ENCODE data around the gene EPX. TPM values are rescaled to one million over a fixed set of nuclear protein-coding genes. Genes with fewer than 3 reads are reported as not detected.

EPX gene
- polyA plus RNA-seq, 1 donor (not counting 4 experiments of a cell fraction or from before 2014, with no cell fraction given): not detected

DNA sequence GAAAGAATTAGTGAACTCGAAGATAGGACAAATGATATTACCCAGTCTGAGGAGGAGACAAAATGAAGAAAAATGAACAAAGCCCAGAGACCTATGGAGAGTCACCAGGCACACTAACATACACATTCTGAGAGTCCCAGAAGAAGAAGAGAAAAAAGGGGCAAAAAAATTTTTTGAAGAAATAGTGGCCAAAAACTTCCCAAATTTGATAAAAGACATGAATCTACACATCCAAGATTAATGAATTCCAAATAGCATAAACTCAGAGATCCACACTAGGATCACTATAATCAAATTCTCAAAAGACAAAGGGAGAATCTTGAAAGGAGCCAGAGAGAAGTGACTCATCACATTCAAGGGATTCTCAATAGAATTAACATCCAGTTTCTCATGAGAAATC, 47.7 kb upstream of the EPX start:
- Histone ChIP-seq H3K27ac (ENCODE audit: control insufficient read depth, insufficient read depth, low read length) (no peak overlapping the region), H2AFZ (ENCODE audit: control insufficient read depth, low read length) (no peak overlapping the region), H4K20me1 (ENCODE audit: control insufficient read depth, extremely low read depth, insufficient read depth, low read length) (no peaks in the 10 kb centered on the region), H3K4me1 (ENCODE audit: control insufficient read depth, extremely low read depth, insufficient read depth, low read length) (no peaks in the 10 kb centered on the region), H3K4me2 (ENCODE audit: control insufficient read depth, extremely low read depth, insufficient read depth, low read depth, low read length) (no peak overlapping the region), H3K9me3 (ENCODE audit: control insufficient read depth, low read depth, low read length) (no peaks in the 10 kb centered on the region), H3K9ac (ENCODE audit: control insufficient read depth, extremely low read depth, insufficient read depth, low read length) (no peak overlapping the region), H3K9me1 (ENCODE audit: control insufficient read depth, extremely low read depth, insufficient read depth, low read length) (no peaks in the 10 kb centered on the region), H3K79me2 (ENCODE audit: control insufficient read depth, insufficient read depth, low read length) (no peaks in the 10 kb centered on the region), H3K4me3 (ENCODE audit: control insufficient read depth in 2 of 3, extremely low read depth in 1 of 3, insufficient read depth in 2 of 3, low read depth in 1 of 3, low read length in 3 of 3) (no peak overlapping the region), H3K36me3 (ENCODE audit: control insufficient read depth in 2 of 2, extremely low read depth in 1 of 2, insufficient read depth in 2 of 2, low read length in 2 of 2) (no peaks in the 10 kb centered on the region), H3K27me3 (ENCODE audit: control insufficient read depth, extremely low read depth, insufficient read depth, low read length) (peaks cover 12% of the 10 kb centered on the region)
- no peak for TF ChIP-seq EZH2 (IDR thresholded peaks at IDR 0.05; ENCODE audit: low read length)
- TF ChIP-seq, protein P1, sequence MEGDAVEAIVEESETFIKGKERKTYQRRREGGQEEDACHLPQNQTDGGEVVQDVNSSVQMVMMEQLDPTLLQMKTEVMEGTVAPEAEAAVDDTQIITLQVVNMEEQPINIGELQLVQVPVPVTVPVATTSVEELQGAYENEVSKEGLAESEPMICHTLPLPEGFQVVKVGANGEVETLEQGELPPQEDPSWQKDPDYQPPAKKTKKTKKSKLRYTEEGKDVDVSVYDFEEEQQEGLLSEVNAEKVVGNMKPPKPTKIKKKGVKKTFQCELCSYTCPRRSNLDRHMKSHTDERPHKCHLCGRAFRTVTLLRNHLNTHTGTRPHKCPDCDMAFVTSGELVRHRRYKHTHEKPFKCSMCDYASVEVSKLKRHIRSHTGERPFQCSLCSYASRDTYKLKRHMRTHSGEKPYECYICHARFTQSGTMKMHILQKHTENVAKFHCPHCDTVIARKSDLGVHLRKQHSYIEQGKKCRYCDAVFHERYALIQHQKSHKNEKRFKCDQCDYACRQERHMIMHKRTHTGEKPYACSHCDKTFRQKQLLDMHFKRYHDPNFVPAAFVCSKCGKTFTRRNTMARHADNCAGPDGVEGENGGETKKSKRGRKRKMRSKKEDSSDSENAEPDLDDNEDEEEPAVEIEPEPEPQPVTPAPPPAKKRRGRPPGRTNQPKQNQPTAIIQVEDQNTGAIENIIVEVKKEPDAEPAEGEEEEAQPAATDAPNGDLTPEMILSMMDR (optimal IDR thresholded peaks at IDR 0.05 in 1 of 3, IDR thresholded peaks at IDR 0.05 in 1 of 3, conservative IDR thresholded peaks at IDR 0.05 in 1 of 3; ENCODE audit: extremely low read depth in 1 of 3, insufficient read depth in 2 of 3, low read length in 3 of 3): no peak
- DNase-seq (ENCODE audit: low read depth, low spot score) (no peak), FAIRE-seq (no peak)
- dilution Hi-C loops (cut with MboI; ENCODE audit: extremely low pct_ligation_motif_present, low sequenced_read_pairs): no loop called here

GRCh38 chr17:58147930-58148434, 44.5 kb upstream of the EPX start, which contains the start of gene OR4D1:
OR4D1 (plus strand) TSS chr17:58148384; CDS start chr17:58155154, 6,770 bp downstream.
- no peaks in the 10 kb centered on the region for H4K20me1 ChIP-seq (ENCODE audit: control insufficient read depth, extremely low read depth, insufficient read depth, low read length)

More at GRCh38 chr17:58147930-58148434, 44.5 kb upstream of the EPX start, which contains the start of gene OR4D1:
- TF ChIP-seq, protein P1 (optimal IDR thresholded peaks at IDR 0.05 in 1 of 3, IDR thresholded peaks at IDR 0.05 in 1 of 3, conservative IDR thresholded peaks at IDR 0.05 in 1 of 3; ENCODE audit: extremely low read depth in 1 of 3, insufficient read depth in 2 of 3, low read length in 3 of 3): no peak
- no peak for TF ChIP-seq EZH2 (IDR thresholded peaks at IDR 0.05; ENCODE audit: low read length)
- FAIRE-seq (no peak), DNase-seq (ENCODE audit: low read depth, low spot score) (no peak)
- Histone ChIP-seq H3K4me3 (ENCODE audit: control insufficient read depth in 2 of 3, extremely low read depth in 1 of 3, insufficient read depth in 2 of 3, low read depth in 1 of 3, low read length in 3 of 3) (no peak within 1 kb of the TSS), H2AFZ (ENCODE audit: control insufficient read depth, low read length) (no peak within 1 kb of the TSS), H3K9me3 (ENCODE audit: control insufficient read depth, low read depth, low read length) (no peaks in the 10 kb centered on the region), H3K36me3 (ENCODE audit: control insufficient read depth in 2 of 2, extremely low read depth in 1 of 2, insufficient read depth in 2 of 2, low read length in 2 of 2) (no peaks in the 10 kb centered on the region), H3K4me1 (ENCODE audit: control insufficient read depth, extremely low read depth, insufficient read depth, low read length) (no peaks in the 10 kb centered on the region), H3K27me3 (ENCODE audit: control insufficient read depth, extremely low read depth, insufficient read depth, low read length) (peaks cover 21% of the 10 kb centered on the region), H3K9ac (ENCODE audit: control insufficient read depth, extremely low read depth, insufficient read depth, low read length) (no peak within 1 kb of the TSS), H3K9me1 (ENCODE audit: control insufficient read depth, extremely low read depth, insufficient read depth, low read length) (no peaks in the 10 kb centered on the region), H3K79me2 (ENCODE audit: control insufficient read depth, insufficient read depth, low read length) (no peaks in the 10 kb centered on the region), H3K27ac (ENCODE audit: control insufficient read depth, insufficient read depth, low read length) (no peak within 1 kb of the TSS), H3K4me2 (ENCODE audit: control insufficient read depth, extremely low read depth, insufficient read depth, low read depth, low read length) (no peak within 1 kb of the TSS)
- dilution Hi-C loops (cut with MboI; ENCODE audit: extremely low pct_ligation_motif_present, low sequenced_read_pairs): no loop called here

Data from keratinocyte (primary cell).